ENCODE measurements around the gene SLC17A9.

Gene SLC17A9

GRCh38 chr20:62952373-62952967 is at the start of gene SLC17A9:
Gene SLC17A9 (plus strand): TSS chr20:62952709. CDS start chr20:62952831, 122 bp downstream.
- DNase-seq = peak; percentile 72 to 80

- peak in 1 of 2 experiments; percentile 48 for DNase-seq
Measured at GRCh38 chr20:62902926-62903615, 49.4 kb upstream of the SLC17A9 start.

GRCh38 chr20:62905536-62906117 is 46.9 kb upstream of the SLC17A9 start:
- no peak for DNase-seq

DNA sequence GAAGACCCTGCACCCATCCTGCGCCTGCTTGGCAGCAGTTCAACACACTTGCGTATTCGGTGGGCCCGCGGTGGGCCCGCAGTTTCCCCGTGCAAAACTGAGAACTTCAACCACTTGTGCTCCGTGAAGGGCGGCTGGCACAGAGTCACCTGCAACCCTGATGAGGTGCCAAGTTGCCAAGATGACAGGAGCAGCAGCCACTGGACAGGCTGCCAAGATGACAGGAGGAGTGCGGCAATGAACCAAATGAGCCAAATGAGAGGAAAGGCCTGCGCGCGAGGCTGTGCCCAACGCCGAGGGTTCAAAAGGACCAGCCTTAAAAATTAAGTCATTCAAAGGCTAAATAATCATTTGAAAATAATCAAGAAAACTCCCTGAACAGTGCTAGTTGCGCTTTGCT is 46.3 kb upstream of the SLC17A9 start:
- no peak for DNase-seq

DNA sequence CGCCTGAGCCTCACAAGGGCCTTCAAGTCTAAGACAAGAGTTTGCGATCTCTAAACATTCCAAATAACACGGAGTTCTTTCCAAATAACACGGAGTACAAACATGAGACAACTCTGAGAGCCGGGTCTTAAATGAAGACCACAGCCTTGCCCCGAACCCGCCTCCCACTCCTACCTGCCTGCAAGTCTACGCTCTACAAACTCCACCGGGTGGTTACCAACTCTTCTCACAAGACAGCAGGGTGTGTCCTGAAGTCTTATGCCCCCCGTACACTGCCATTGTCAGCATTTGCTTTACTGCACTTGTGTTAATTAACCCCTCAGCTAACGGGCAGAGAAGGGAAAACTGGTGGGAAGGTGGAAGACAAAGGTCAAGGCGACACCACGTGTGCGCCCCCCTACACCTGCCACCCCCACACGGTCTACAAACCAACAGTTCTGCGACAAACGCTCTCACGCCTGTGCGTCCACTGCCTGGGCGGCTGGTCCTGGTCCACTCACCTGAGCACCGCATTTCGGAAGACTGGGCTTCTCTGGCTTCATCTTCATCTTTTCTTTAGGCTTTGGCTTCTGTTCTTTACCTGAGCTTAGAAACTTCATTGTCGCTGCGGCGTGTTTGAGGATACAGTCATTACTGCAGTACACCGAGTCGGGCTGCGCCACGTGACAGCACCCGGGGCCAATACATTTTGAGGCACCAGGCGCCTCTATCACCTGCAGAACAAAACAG is 45.7 kb upstream of the SLC17A9 start:
- no peak for DNase-seq

DNA sequence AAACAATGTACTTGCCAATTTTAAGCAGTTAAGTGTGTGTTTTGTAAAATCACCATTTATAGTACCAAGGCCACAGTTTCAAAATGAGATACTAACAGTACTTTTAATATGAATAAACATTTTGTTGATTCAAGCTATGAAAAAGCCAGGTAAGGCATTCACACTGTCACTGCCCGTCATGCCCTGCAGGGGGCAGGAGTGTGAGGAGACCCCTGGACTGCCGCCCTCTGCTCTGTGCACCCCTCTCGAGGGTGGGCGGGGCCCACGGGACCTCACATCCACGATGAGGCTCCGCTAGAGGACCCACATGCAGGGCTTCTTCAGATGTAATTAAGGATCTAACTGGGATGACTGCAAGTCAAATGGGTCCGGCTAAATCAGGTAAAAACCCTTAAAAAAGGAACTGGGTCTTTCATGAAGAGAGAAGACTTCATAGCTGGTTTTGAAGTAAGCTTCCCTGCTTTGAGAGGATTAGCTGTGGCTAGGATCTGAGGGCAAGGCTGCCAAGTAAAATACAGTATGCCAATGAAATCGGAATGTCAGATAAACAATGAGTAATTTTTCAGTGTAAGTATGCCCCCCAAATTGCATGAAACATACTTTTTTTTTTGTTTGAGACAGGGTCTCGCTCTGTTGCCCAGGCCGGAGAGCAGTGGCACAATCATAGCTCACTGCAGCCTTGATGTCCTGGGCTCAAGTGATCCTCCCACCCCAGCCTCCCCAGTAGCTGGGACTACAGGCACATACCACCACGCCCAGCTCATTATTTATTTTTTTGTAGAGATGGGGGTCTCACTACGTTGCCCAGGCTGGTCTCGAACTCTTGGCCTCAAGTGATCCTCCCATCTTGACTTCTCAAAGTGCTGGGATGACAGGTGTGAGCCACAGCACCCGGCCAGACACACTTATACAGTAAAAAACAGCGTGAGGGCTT is 44.9 kb upstream of the SLC17A9 start:
- DNase-seq = peak in 1 of 2 experiments; percentile 66

- DNase-seq = no peak
Measured at GRCh38 chr20:62908971-62909791, 43.3 kb upstream of the SLC17A9 start.

DNA sequence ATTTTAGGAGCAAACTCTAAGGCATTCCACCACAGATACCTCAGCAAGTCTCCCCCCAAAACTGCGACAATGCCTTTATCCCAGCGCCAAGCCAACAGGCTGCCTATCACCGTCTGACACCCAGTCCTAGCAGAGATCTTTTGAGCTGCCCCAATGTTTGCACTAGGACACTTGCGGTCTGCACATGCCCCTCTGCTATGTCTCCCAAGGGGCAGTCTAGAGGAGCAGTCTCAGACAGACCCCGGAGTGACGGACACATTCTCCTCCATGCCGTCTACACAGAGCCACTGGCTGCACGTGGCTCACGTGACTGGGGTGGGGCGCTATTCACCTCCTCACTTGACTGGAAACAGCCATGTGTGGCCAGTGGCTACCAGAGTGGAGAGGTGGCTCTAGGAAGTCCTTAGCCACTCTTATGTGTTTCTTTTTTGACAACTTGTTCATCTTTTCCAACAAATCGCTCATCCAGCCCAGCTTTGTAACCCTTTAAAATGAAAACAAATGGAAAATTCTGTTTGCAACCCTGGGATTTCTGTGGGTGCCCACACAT is 42.2 kb upstream of the SLC17A9 start:
- DNase-seq = no peak

DNA sequence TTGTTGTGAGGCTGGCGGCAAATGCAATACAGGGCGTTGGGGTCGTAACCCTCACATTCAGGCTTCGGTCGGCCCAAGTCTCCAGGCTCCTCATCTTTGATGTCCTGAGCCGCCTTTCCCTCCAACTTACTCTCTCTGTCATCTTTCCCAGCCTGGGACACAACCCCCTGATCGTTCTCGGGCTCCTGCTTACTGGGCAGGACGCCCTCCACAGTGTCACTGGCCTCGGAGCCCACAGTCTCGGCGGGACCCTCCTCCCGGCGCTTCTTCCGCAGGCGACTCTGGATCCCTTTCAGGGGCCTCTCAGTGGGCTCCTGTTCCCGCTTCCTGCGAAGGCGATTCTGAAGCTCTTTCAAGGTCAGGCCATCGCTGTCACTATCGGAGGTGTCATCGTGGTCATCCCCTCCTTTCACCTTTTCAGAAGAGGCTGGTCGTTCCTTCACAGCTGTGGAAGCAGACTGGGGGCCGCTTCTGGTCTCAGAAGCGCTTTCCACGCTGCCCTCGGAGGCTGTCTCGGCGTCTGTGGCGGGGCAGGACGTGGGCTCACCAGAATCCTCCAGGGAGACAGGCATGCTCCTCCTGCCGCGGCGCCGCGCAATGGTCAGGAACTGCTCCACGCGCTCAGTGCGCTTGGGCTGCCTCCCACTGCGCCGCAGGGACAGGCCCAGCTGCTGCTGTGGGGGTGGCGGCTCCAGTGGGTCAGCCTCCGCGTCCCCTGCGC is 41.6 kb upstream of the SLC17A9 start:
- no peak for DNase-seq

GRCh38 chr20:62911701-62912280 is 40.7 kb upstream of the SLC17A9 start:
- no peak for DNase-seq

GRCh38 chr20:62913043-62913630 is 39.4 kb upstream of the SLC17A9 start:
- no peak for DNase-seq

DNA sequence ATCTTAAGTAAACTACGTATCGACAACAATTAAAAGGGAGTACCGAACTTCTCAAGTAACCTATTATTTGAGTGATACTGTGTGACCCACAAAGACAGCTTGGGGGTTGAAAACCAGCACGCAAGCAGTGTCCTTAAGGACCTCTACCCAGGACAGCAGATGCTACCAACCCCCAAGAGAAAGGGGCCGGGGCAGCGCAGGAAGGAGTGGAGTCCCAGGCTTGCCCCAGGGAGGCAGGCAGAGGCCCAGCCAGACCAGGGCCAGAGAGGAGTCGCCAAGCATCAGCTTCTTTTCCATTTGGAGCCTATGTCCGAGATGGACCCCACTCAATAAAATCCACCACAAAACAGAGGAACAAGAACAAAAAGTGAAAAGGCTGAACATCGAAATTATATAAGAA is 38.1 kb upstream of the SLC17A9 start:
- DNase-seq = no peak

GRCh38 chr20:62914970-62915457 is 37.5 kb upstream of the SLC17A9 start:
- no peak for DNase-seq

DNA sequence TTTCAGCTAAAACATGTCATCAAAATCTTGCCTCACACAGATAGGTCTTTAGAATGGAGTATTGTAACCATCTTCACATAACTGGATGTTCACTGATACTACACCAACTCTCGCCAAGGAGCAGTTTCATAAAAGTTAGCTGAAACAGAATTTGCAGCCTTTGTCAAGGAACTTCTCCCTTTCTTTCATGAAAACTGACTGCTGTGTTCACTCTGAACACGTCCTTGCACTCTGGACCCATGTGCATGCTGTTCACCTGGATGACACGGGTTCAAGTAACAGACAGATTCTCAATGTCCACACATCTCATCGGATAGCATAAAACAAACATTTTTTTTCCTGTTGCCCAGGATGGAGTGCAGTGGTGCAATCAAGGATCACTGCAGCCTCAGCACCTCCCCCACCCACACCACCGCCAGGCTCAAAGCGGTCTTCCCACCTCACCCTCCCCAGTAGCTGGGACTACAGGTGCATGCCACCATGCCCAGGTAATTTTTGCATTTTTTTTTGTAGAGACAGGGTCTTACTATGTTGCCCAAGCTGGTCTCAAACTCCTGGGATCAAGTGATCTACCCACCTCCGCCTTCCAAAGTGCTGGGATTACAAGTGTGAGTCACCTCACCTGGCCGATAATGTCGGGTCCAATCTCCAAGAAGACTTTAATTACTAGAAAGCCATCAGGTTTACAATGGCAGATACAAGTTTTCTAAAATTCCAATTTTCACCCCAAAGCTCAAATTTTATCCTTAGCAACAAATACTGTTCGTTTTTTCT is 35.6 kb upstream of the SLC17A9 start:
- no peak for DNase-seq

GRCh38 chr20:62917720-62918119 is 34.8 kb upstream of the SLC17A9 start:
- no peak for DNase-seq

DNA sequence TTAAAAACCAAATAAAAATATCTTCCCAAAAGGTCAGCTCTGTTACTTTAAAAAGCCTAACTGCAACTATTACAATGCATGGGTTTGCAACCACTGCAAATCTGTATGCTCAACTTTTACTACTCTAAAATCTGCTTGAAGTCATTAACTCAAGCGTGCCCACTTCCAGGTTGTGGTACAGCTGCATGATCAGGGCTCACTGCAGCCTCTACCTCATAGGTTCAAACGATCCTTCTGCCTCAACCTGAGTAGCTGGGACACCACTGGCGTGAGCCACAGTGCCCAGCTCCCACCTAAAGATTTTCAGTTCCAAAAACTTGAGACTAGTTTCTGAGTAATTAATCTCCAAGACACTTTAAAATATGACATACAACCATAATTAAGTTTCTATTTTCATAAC is 34.4 kb upstream of the SLC17A9 start:
- DNase-seq = peak in 1 of 2 experiments; percentile 57

- DNase-seq = peak in 1 of 2 experiments; percentile 72
Measured at GRCh38 chr20:62918831-62919230, 33.7 kb upstream of the SLC17A9 start.

GRCh38 chr20:62920039-62920645 is 32.4 kb upstream of the SLC17A9 start:
- no peak for DNase-seq
